OCI-LY7 (cell line): Measurements from ENCODE around the gene LEUTX. TPM values are rescaled to one million over a fixed set of nuclear protein-coding genes. Genes with fewer than 3 reads are reported as not detected.

Experiments used
- BruUV-seq: library from RNA; stranded (reverse); fragments of 400-500 nt; replicated peaks from 2 replicates; lab custom pipeline; 2021; lab: Mats Ljungman, UMichigan
- CTCF ChIA-PET: fragments of 300-600 bp; sonication (Branson Sonifier 250); formaldehyde crosslinking; loops from one replicate; lab custom pipeline; 2022; ENCODE audit warnings: antibody characterized with exemption; ENCODE audit not compliant: unreplicated experiment; lab: Charles Lee
- POLR2A ChIA-PET: fragments of 300-600 bp; sonication (Branson Sonifier 250); formaldehyde crosslinking; loops from one replicate; lab custom pipeline; 2022; ENCODE audit warnings: antibody characterized with exemption; lab: Charles Lee
- DNase-seq: peaks from one replicate; pipeline ENCODE4 v3.0.0-alpha.2; 2015; ENCODE audit warnings: low spot score
- H2AFZ ChIP-seq: fragments of 200-600 bp; sonication (generic), shearing (Covaris generic); 2 replicates; pipeline ENCODE4 v1.6.1; 2014; ENCODE audit warnings: mild to moderate bottlenecking, antibody characterized with exemption, low read length, moderate library complexity
- H3K27ac ChIP-seq: fragments of 200-600 bp; sonication (generic); 2 replicates; pipeline ENCODE4 v1.5.1; 2014; ENCODE audit warnings: mixed run types, low read depth, mild to moderate bottlenecking, moderate library complexity, low read length, inconsistent platforms; ENCODE audit not compliant: poor library complexity, severe bottlenecking
- H3K36me3 ChIP-seq: fragments of 200-600 bp; sonication (generic); 2 replicates; pipeline ENCODE4 v1.6.1; 2014; ENCODE audit warnings: mild to moderate bottlenecking, antibody characterized with exemption, low read length, moderate library complexity, mixed read lengths; ENCODE audit not compliant: insufficient read depth
- H3K4me1 ChIP-seq: fragments of 200-600 bp; sonication (generic); 2 replicates; pipeline ENCODE4 v1.5.1; 2014; ENCODE audit warnings: mild to moderate bottlenecking, low read length; ENCODE audit not compliant: insufficient read depth, poor library complexity, severe bottlenecking
- H3K4me2 ChIP-seq: fragments of 200-600 bp; sonication (generic); 2 replicates; pipeline ENCODE4 v1.6.1; 2014; ENCODE audit warnings: mild to moderate bottlenecking, low read length
- H3K4me3 ChIP-seq: fragments of 200-600 bp; sonication (generic); 2 replicates; pipeline ENCODE4 v1.5.1; 2014; ENCODE audit warnings: mild to moderate bottlenecking, low read depth, low read length; ENCODE audit not compliant: poor library complexity, severe bottlenecking
- H3K79me2 ChIP-seq: fragments of 200-600 bp; sonication (generic); 2 replicates; pipeline ENCODE4 v1.6.1; 2016; ENCODE audit warnings: low read depth, mild to moderate bottlenecking, low read length, moderate library complexity, mixed read lengths; ENCODE audit not compliant: insufficient read depth
- H3K9me2 ChIP-seq: fragments of 200-600 bp; sonication (generic); 2 replicates; pipeline ENCODE4 v1.6.1; 2016; ENCODE audit warnings: mild to moderate bottlenecking, low read length, mixed read lengths; ENCODE audit not compliant: insufficient read depth
- H3K9me3 ChIP-seq: fragments of 200-600 bp; sonication (generic); 2 replicates; pipeline ENCODE4 v1.6.1; 2014; ENCODE audit warnings: mild to moderate bottlenecking, mixed run types, low read length, mixed read lengths
- H4K20me1 ChIP-seq: fragments of 200-600 bp; sonication (generic); 2 replicates; pipeline ENCODE4 v1.6.1; 2014; ENCODE audit warnings: mild to moderate bottlenecking, antibody characterized with exemption, low read length, moderate library complexity, mixed read lengths; ENCODE audit not compliant: insufficient read depth
- CTCF ChIP-seq: fragments of 200-600 bp; sonication (generic); conservative IDR thresholded peaks from 2 replicates; pipeline ENCODE4 v1.5.1; 2014; ENCODE audit warnings: mild to moderate bottlenecking, antibody characterized with exemption, low read length, moderate library complexity, mixed read lengths
- EZH2phosphoT487 ChIP-seq: fragments of 200-600 bp; sonication (generic); IDR thresholded peaks from 2 replicates; pipeline ENCODE4 v1.6.1; 2018; ENCODE audit warnings: low read depth, borderline replicate concordance, mild to moderate bottlenecking, mixed run types, antibody characterized with exemption, low read length, moderate library complexity, mixed read lengths
- intact Hi-C: fragments of 100-400 bp; cut with micrococcal nuclease; formaldehyde crosslinking; loops from one replicate; pipeline ENCODE4 v1.10.0; 2022; ENCODE audit not compliant: unreplicated experiment
- total RNA-seq, 2 experiments: library from RNA; depleted of rRNA in 1 of 2; stranded (reverse); fragments of >200 nt in 1 of 2; shearing (Covaris generic) in 1 of 2; gene quantifications; 2 replicates each; pipeline ENCODE4 v1.2.3, GENCODE V29; 2014 to 2022

The LEUTX gene
- total RNA-seq, 2 experiments from 2014 or later, result not detected

GRCh38 chr19:39818626-39819097, 40.0 kb downstream of the LEUTX start:
- Histone ChIP-seq H3K4me3 (no peak overlapping the region), H3K4me1 (no peaks in the 10 kb centered on the region), H3K79me2 (no peaks in the 10 kb centered on the region), H2AFZ (no peak overlapping the region), H4K20me1 (no peaks in the 10 kb centered on the region), H3K9me2 (no peaks in the 10 kb centered on the region), H3K4me2 (no peak overlapping the region), H3K9me3 (0 out of 2 replicates have a peak, but pooled peaks cover 4% of the 10 kb centered on the region), H3K36me3 (peaks cover 14% of the 10 kb centered on the region; the same call in 1 of the 2 replicates), H3K27ac (no peak overlapping the region)
- BruUV-seq, result no TSS peak
- POLR2A ChIA-PET, result no interaction called here
- TF ChIP-seq CTCF (no peak), EZH2phosphoT487 (no peak)
- no peak for DNase-seq
- CTCF ChIA-PET, result no interaction called here
- intact Hi-C loops, result no loop called here

- 0 out of 2 replicates have a peak, but pooled peaks cover 4% of the 10 kb centered on the region for H3K9me3 ChIP-seq
- no peaks in the 10 kb centered on the region for H3K4me1 ChIP-seq
- H3K36me3 ChIP-seq, result peaks cover 25% of the 10 kb centered on the region
- TF ChIP-seq CTCF (no peak), EZH2phosphoT487 (no peak)
- intact Hi-C loops, result no loop called here
- H3K4me2 ChIP-seq, result no peak overlapping the region
- no peaks in the 10 kb centered on the region for H3K9me2 ChIP-seq
- no peak overlapping the region for H3K4me3 ChIP-seq
- H3K79me2 ChIP-seq, result no peaks in the 10 kb centered on the region
- no TSS peak for BruUV-seq
- ChIA-PET CTCF (no interaction called here), POLR2A (no interaction called here)
- H3K27ac ChIP-seq, result no peak overlapping the region
- DNase-seq, result no peak
- no peaks in the 10 kb centered on the region for H4K20me1 ChIP-seq
- H2AFZ ChIP-seq, result no peak overlapping the region
Measured at GRCh38 chr19:39819786-39820185, 41.1 kb downstream of the LEUTX start.

- H3K4me2 ChIP-seq, result no peak overlapping the region
- peaks cover 34% of the 10 kb centered on the region for H3K36me3 ChIP-seq
- H2AFZ ChIP-seq, result no peak overlapping the region
- H4K20me1 ChIP-seq, result no peaks in the 10 kb centered on the region
- CTCF ChIA-PET, result interaction anchor here (0.5 kb wide), 1 partner anchor 51 kb away, joined by 3 read pairs; no protein-coding TSS in a partner anchor
- no peak for DNase-seq
- H3K4me1 ChIP-seq, result no peaks in the 10 kb centered on the region
- no peaks in the 10 kb centered on the region for H3K9me2 ChIP-seq
- intact Hi-C loops, result no loop called here
- TF ChIP-seq EZH2phosphoT487, result no peak
- no peak for TF ChIP-seq CTCF
- H3K79me2 ChIP-seq, result no peaks in the 10 kb centered on the region
- no peak overlapping the region for H3K4me3 ChIP-seq
- no TSS peak for BruUV-seq
- 0 out of 2 replicates have a peak, but pooled peaks cover 4% of the 10 kb centered on the region for H3K9me3 ChIP-seq
- H3K27ac ChIP-seq, result no peak overlapping the region
- POLR2A ChIA-PET, result interaction anchor here (0.9 kb wide), 1 partner anchor 10 kb away, joined by 3 read pairs; no protein-coding TSS in a partner anchor
Measured at GRCh38 chr19:39820696-39821095, 42.0 kb downstream of the LEUTX start.
